ENCODE data around the gene SYK.

- TF ChIP-seq POLR2AphosphoS5 (IDR thresholded peaks at IDR 0.05; ENCODE audit: low read depth, low read length) (no peak), REST (IDR thresholded peaks at IDR 0.05; ENCODE audit: insufficient read depth in 1 of 2, low read depth in 2 of 2, low read length in 2 of 2) (no peak), TAF1 (IDR thresholded peaks at IDR 0.05; ENCODE audit: borderline replicate concordance, insufficient read depth, low read length) (no peak)
Measured at GRCh38 chr9:90767523-90768100, 34.0 kb upstream of the SYK start.

All from PFSK-1 (cell line).